SK-N-MC (cell line): ENCODE data around the gene ABHD1.
"Not testable (repeated sequence)": the region's sequence is repeated elsewhere in the genome, so short reads cannot be mapped to it uniquely, and the experiment has no call there.

Source experiments
- EZH2 ChIP-seq: fragments of 200-600 bp; sonication (generic); IDR thresholded peaks from one replicate; pipeline ENCODE4 v1.6.1; 2017; ENCODE audit warnings: antibody characterized with exemption
- POLR2AphosphoS5 ChIP-seq: IDR thresholded peaks from 2 replicates; pipeline ENCODE4 v1.6.1; 2012; ENCODE audit warnings: mild to moderate bottlenecking, low read depth, low read length, borderline replicate concordance

DNA sequence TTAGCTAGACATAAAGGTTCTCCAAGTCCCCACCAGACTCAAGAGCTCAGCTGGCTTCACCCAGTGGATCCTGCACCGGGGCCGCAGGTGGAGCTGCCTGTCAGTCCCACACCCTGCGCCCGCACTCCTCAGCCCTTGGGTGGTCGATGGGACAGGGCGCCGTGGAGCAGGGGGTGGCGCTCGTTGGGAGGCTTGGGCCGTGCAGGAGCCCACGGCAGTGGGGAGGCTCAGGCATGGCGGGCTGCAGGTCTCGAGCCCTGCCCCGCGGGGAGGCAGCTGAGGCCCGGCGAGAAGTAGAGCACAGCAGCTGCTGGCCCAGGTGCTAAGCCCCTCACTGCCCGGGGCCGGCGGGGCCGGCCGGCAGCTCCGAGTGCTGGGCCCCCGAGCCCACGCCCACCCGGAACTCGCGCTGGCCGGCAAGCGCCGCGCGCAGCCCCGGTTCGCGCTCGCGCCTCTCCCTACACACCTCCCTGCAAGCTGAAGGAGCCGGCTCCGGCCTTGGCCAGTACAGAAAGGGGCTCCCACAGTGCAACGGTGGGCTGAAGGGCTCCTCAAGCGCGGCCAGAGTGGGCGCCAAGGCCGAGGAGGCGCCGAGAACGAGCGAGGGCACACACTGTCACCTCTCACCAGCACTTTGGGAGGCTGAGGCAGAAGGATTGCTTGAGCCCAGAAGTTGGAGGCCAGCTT, 12.1 kb upstream of the ABHD1 start:
- not testable (repeated sequence) for TF ChIP-seq EZH2, POLR2AphosphoS5
